Esophagus (tissue), 2 donors: ENCODE measurements around the gene FOXR1. TPM values are rescaled to one million over a fixed set of nuclear protein-coding genes. Genes with fewer than 3 reads are reported as not detected.
"Not testable (repeated sequence)": the region's sequence is repeated elsewhere in the genome, so short reads cannot be mapped to it uniquely, and the experiment has no call there.

ENCODE experiments used
- H3K27ac ChIP-seq, 2 donors: one replicate each; pipeline ENCODE4 v1.5.1; 2013; ENCODE audit warnings: low read depth in 2 of 2, mild to moderate bottlenecking in 2 of 2, inconsistent platforms in 1 of 2, low read length in 1 of 2, moderate library complexity in 1 of 2
- H3K27me3 ChIP-seq, 2 donors: one replicate each; pipeline ENCODE4 v1.6.1; 2013; ENCODE audit warnings: low read length in 2 of 2, control low read depth in 1 of 2, mild to moderate bottlenecking in 1 of 2; ENCODE audit not compliant: insufficient read depth in 2 of 2, control insufficient read depth in 1 of 2
- H3K36me3 ChIP-seq, 2 donors: one replicate each; pipeline ENCODE4 v1.6.1; 2013; ENCODE audit warnings: low read length in 1 of 2; ENCODE audit not compliant: control insufficient read depth in 2 of 2, insufficient read depth in 2 of 2
- H3K4me1 ChIP-seq, 2 donors: one replicate each; pipeline ENCODE4 v1.6.1; 2013; ENCODE audit warnings: low read length in 1 of 2; ENCODE audit not compliant: control insufficient read depth in 2 of 2, insufficient read depth in 2 of 2
- H3K4me3 ChIP-seq, 2 donors: one replicate each; pipeline ENCODE4 v1.5.1; 2013; ENCODE audit warnings: low read length in 2 of 2, mild to moderate bottlenecking in 2 of 2, low read depth in 1 of 2, moderate library complexity in 1 of 2
- H3K9me3 ChIP-seq, 2 donors: one replicate each; pipeline ENCODE4 v1.6.1; 2013; ENCODE audit warnings: mild to moderate bottlenecking in 2 of 2, low read depth in 1 of 2, low read length in 1 of 2, moderate library complexity in 1 of 2; ENCODE audit not compliant: control insufficient read depth in 2 of 2, insufficient read depth in 1 of 2
- WGBS, 2 donors: extraction: QIAGEN DNeasy Blood & Tissue Kit; methylation state at CpG; one replicate each; pipeline ENCODE4 v1.1.7; 2013; 5-methylcytosine and 5-hydroxymethylcytosine counted together
- polyA plus RNA-seq, 2 donors: library from polyadenylated mRNA; stranded (reverse); fragments of 200-250 nt; gene quantifications; one replicate each; pipeline ENCODE4 v1.2.3, GENCODE V29; 2013
- donor health status: healthy with polysubstance abuse.
- donor health status: Bipolar disorder and iron deficiency.

Gene FOXR1
- polyA plus RNA-seq, 2 donors, result not detected

DNA sequence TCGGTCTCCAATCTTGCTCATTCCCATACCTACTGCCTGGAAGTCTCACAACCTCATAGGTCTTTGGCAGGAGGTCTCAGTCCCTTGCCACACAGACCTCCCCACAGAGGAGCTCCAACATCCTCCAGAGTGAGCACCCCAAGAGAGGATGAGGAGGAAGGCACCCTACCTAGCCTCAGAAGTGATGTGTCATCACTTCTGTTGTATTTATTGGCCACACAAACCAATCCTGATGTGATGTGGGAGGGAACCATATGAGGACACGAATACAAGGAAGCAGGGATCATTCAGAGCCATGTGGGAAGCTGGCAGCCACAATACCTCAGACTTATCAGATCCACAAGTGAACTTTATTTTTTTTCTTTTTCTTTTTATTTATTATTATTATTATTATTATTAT, 24.5 kb upstream of the FOXR1 start:
- no peaks in the 10 kb centered on the region for H3K27me3 ChIP-seq
- no peaks in the 10 kb centered on the region for H3K4me1 ChIP-seq
- H3K4me3 ChIP-seq, result no peak overlapping the region
- no peaks in the 10 kb centered on the region for H3K9me3 ChIP-seq
- no peak overlapping the region for H3K27ac ChIP-seq
- 24 to 30% methylated on average over 1 to 2 of the region's 2 CpGs for WGBS, 2 donors
- H3K36me3 ChIP-seq, result no peaks in the 10 kb centered on the region

GRCh38 chr11:118948000-118948399, 23.6 kb upstream of the FOXR1 start:
- Histone ChIP-seq H3K36me3 (no peaks in the 10 kb centered on the region), H3K27ac (no peak overlapping the region), H3K9me3 (no peaks in the 10 kb centered on the region), H3K27me3 (no peaks in the 10 kb centered on the region), H3K4me1 (no peaks in the 10 kb centered on the region), H3K4me3 (no peak overlapping the region)
- WGBS, 2 donors, result 69 to 70% methylated on average over 3 of the region's 3 CpGs

- no peaks in the 10 kb centered on the region for H3K27me3 ChIP-seq
Measured at GRCh38 chr11:118953265-118953664, 18.3 kb upstream of the FOXR1 start.

GRCh38 chr11:118953976-118954375, 17.6 kb upstream of the FOXR1 start:
- not testable (repeated sequence) for H3K27me3 ChIP-seq, H3K4me3 ChIP-seq, H3K9me3 ChIP-seq, H3K36me3 ChIP-seq, H3K4me1 ChIP-seq, H3K27ac ChIP-seq
- WGBS, 2 donors, result 74% methylated on average over 6 of the region's 6 CpGs

More at GRCh38 chr11:118953265-118953664, 18.3 kb upstream of the FOXR1 start:
- Histone ChIP-seq H3K4me1 (no peaks in the 10 kb centered on the region), H3K4me3 (no peak overlapping the region), H3K9me3 (no peaks in the 10 kb centered on the region), H3K27ac (no peak overlapping the region), H3K36me3 (no peaks in the 10 kb centered on the region)
- WGBS, 2 donors, result 35 to 39% methylated on average over 6 of the region's 6 CpGs

GRCh38 chr11:118956094-118956846, 15.3 kb upstream of the FOXR1 start, which contains the start of gene UPK2:
UPK2 (plus strand) TSS chr11:118956298; CDS start chr11:118956351, 53 bp downstream.
- 3 to 7% methylated on average over 7 of the region's 7 CpGs for WGBS, 2 donors
- Histone ChIP-seq H3K4me1 (no peaks in the 10 kb centered on the region), H3K4me3 (no peak within 1 kb of the TSS), H3K36me3 (no peaks in the 10 kb centered on the region), H3K27me3 (no peaks in the 10 kb centered on the region), H3K27ac (no peak within 1 kb of the TSS), H3K9me3 (no peaks in the 10 kb centered on the region)

DNA sequence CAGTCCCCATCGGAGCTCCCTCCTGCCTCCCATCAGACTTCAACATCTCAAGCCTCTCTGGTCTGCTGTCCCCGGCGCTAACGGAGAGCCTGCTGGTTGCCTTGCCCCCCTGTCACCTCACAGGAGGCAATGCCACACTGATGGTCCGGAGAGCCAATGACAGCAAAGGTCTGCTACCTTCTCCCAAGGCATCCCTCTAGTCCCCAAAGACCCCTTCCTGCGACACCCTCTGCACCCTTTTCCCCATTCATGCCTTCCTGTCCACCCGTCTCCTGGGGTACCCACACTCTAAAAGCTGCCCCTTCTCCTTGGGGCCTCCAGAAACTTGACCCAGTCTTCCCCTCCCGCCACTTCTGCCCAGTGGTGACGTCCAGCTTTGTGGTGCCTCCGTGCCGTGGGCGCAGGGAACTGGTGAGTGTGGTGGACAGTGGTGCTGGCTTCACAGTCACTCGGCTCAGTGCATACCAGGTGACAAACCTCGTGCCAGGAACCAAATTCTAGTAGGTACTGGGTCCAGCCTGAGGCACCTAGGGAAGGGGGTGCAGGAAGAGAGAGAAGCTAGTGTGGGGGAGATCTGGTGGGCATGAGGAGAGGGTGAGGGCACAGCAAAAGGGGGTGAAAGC, 14.6 kb upstream of the FOXR1 start:
- Histone ChIP-seq H3K27me3 (no peaks in the 10 kb centered on the region), H3K36me3 (no peaks in the 10 kb centered on the region), H3K4me3 (no peak overlapping the region), H3K9me3 (no peaks in the 10 kb centered on the region), H3K4me1 (no peaks in the 10 kb centered on the region), H3K27ac (no peak overlapping the region)
- WGBS, 2 donors, result 48 to 49% methylated on average over 14 of the region's 14 CpGs

DNA sequence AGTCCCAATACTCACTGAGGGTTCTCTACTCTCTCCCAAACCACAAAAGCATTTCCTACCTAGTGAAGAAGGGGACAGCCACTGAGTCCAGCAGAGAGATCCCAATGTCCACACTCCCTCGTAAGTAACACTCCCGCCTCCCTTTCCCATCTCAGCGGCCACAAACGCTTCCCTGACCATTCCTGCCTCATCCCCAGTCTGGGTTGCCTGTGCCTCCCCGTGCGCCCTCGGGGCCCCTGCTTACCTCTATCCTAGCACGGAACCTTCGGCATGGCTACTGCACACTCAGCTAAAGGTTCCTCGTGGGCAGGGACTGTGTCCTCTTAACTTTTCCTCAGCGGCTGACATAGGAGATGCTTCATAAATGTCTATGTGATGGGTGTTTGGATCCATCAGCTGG, 14.0 kb upstream of the FOXR1 start:
- no peaks in the 10 kb centered on the region for H3K27me3 ChIP-seq
- 83 to 86% methylated on average over 11 of the region's 11 CpGs for WGBS, 2 donors
- no peak overlapping the region for H3K27ac ChIP-seq
- no peak overlapping the region for H3K4me3 ChIP-seq
- no peaks in the 10 kb centered on the region for H3K36me3 ChIP-seq
- H3K9me3 ChIP-seq, result no peaks in the 10 kb centered on the region
- no peaks in the 10 kb centered on the region for H3K4me1 ChIP-seq

DNA sequence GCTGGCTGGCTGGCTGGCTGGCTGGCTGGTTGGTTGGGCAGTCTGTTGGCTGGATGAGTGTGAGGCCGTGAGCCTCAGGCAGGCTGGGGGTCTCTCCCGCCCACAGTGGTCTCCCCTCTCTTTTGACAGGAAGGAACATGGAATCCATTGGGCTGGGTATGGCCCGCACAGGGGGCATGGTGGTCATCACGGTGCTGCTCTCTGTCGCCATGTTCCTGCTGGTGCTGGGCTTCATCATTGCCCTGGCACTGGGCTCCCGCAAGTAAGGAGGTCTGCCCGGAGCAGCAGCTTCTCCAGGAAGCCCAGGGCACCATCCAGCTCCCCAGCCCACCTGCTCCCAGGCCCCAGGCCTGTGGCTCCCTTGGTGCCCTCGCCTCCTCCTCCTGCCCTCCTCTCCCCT, 13.6 kb upstream of the FOXR1 start:
- no peaks in the 10 kb centered on the region for H3K9me3 ChIP-seq

GRCh38 chr11:118958577-118958976, 13.0 kb upstream of the FOXR1 start:
- WGBS, 2 donors, result 70 to 78% methylated on average over 2 of the region's 2 CpGs
- Histone ChIP-seq H3K27me3 (no peaks in the 10 kb centered on the region), H3K36me3 (no peaks in the 10 kb centered on the region), H3K27ac (no peak overlapping the region), H3K9me3 (no peaks in the 10 kb centered on the region), H3K4me1 (no peaks in the 10 kb centered on the region), H3K4me3 (no peak overlapping the region)

More for the DNA sequence above, 13.6 kb upstream of the FOXR1 start:
- Histone ChIP-seq H3K27me3 (no peaks in the 10 kb centered on the region), H3K27ac (no peak overlapping the region), H3K4me3 (no peak overlapping the region), H3K36me3 (no peaks in the 10 kb centered on the region), H3K4me1 (no peaks in the 10 kb centered on the region)
- 88 to 92% methylated on average over 8 of the region's 8 CpGs for WGBS, 2 donors

- H3K27me3 ChIP-seq, result no peaks in the 10 kb centered on the region
- no peak overlapping the region for H3K4me3 ChIP-seq
- no peak overlapping the region for H3K27ac ChIP-seq
- no peaks in the 10 kb centered on the region for H3K36me3 ChIP-seq
- 71 to 76% methylated on average over 5 of the region's 5 CpGs for WGBS, 2 donors
- no peaks in the 10 kb centered on the region for H3K4me1 ChIP-seq
- no peaks in the 10 kb centered on the region for H3K9me3 ChIP-seq
Measured at GRCh38 chr11:118961189-118961588, 10.4 kb upstream of the FOXR1 start.
